GM20431 (cell line): Measurements from ENCODE around the gene LRRC9.
"Not testable (repeated sequence)": the region's sequence is repeated elsewhere in the genome, so short reads cannot be mapped to it uniquely, and the experiment has no call there.

Experiments
- in situ Hi-C: fragments of 300-500 bp; cut with MseI, MboI; formaldehyde crosslinking; loops from one replicate; pipeline ENCODE4 v1.15.0; 2020; ENCODE audit warnings: low sequenced_read_pairs; ENCODE audit not compliant: unreplicated experiment

The LRRC9 gene

GRCh38 chr14:60047976-60048375 lies 128.0 kb downstream of the LRRC9 start:
- in situ Hi-C loops, result not testable (repeated sequence)

GRCh38 chr14:60051721-60052221 lies 131.8 kb downstream of the LRRC9 start:
- in situ Hi-C loops, result loop anchor here (25.0 kb wide), 1 partner anchor 511 kb away; no protein-coding TSS in a partner anchor

GRCh38 chr14:60058087-60058486 lies 138.1 kb downstream of the LRRC9 start:
- in situ Hi-C loops, result loop anchor here (25.0 kb wide), 1 partner anchor 504 kb away; no protein-coding TSS in a partner anchor

DNA sequence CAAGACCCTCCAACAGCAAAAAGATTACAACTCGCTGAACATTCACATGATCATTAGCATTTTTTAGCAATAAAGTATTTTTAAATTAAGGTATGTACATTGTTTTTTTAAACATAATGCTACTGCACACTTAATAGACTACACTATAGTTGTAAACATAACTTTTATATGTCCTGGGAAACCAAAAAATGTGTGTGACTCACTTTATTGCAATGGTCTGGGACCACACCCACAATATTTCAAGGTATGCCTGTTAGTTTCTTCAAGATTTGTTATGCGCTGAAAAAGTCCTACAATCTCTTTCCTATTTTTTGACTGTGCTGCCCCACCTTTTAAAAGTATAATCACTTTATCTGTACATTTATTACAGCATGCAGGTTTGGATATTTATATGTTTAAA lies 141.4 kb downstream of the LRRC9 start:
- in situ Hi-C loops, result loop anchor here (10.0 to 25.0 kb wide), 2 partner anchors 113 to 501 kb away; no protein-coding TSS in a partner anchor

DNA sequence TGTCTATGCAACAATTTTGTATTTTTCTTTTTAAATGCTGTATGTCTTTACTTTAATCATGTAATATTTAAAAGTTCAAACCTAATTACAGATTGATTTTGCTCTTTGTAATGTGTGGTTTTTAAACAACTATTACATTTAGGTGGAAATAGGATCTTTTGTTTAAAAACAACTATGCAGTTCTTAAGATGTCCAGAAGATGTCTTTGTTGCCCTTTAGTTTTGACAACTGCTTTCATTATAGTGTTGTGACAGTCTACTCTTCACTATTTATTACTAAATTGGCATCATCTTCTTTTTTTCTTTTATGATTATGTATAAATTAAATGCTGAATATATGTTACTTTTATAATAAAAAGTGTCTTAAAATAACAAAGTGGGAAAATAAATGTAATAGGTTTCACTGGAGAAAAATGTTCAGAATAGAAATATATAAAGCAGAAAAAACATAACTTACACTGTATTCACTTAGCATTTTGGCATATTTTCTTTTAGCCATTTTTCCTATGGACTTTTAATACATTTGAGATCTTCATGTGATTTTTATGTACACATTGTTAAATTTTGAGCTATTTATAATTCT lies 144.6 kb downstream of the LRRC9 start:
- in situ Hi-C loops, result loop anchor here (10.0 to 25.0 kb wide), 2 partner anchors 110 to 498 kb away; no protein-coding TSS in a partner anchor

GRCh38 chr14:60067882-60068281 lies 147.9 kb downstream of the LRRC9 start:
- in situ Hi-C loops, result loop anchor here (10.0 to 25.0 kb wide), 2 partner anchors 107 to 494 kb away; no protein-coding TSS in a partner anchor

GRCh38 chr14:60079723-60080122 lies 159.8 kb downstream of the LRRC9 start:
- in situ Hi-C loops, result no loop called here

DNA sequence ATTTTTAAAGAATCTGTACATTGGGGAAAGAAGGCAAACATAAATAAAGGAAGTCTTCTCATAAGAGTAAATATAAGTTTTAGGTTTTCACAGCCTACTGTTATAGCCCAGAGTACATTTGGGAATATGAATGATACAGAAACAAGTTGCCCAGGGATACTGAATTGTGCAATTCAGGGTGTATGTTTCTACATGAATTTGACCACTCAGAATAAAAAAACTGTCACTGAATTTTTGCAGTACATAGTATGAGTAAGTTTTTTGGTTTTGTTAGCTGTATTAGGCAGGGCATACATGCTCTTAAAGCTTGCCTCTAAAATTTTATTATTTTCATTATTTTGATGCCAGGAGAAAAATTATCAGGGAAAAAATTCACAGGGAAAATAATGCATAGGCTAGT lies 165.1 kb downstream of the LRRC9 start:
- in situ Hi-C loops, result no loop called here

- in situ Hi-C loops, result no loop called here
Observed at GRCh38 chr14:60085693-60086092, 165.7 kb downstream of the LRRC9 start.

GRCh38 chr14:60087668-60088067 lies 167.7 kb downstream of the LRRC9 start:
- in situ Hi-C loops, result no loop called here

- in situ Hi-C loops, result no loop called here
Observed at GRCh38 chr14:60089221-60089620, 169.3 kb downstream of the LRRC9 start.

- in situ Hi-C loops, result no loop called here
Observed at GRCh38 chr14:60090864-60091519, 171.0 kb downstream of the LRRC9 start.

DNA sequence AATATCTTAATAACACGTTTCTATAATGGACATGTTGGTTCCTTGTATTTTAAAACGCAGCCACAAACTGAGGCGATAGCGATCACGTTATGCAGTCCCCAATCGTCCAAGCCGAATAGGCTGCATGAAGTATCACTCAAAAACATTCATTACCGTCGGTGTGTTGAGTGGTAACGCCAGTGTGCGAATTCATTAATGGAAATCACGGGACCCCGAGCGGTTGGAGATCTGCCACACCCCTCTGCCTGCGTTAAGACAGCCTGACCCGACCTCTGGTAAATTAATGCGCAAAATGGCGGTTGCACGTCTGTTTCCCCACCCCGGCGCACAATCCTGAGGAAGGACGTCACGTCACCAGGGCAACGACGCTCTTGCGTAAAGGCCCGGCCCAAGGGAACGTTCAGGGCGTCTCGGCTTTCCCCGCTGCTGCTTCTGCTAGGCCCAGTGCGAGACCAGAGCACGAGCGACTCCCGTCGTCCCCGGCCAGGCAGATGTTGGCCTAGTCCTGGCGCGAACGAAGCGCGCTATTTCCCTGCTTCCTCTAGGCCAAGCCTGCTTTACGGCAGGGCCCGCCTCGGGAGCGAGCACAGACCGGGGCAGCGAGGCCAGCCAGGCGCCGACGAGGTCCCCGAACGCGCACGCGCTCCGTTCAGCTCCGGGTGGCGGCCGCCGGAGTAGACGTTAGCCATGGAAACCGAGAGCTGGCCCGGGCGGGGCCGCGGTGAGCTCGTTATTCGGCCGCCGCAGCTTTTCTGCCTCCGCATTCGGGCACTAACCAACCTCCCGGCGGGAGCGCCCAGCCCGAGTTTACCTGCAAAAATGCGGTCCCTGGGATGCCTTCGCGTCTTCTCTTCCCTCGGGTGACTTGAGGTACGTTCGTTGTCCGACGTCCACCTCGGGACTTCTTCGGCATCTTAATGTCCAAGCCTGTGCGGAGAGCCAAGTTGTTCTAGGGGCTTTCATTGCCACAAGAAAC lies 171.9 kb downstream of the LRRC9 start, which contains the start of gene PCNX4:
TSS of gene PCNX4 (plus strand) at position 374 of the 976 bp plus-strand sequence. CDS start 15,716 bp downstream, outside the sequence.
- in situ Hi-C loops, result no loop called here

GRCh38 chr14:60092526-60092920 lies 172.6 kb downstream of the LRRC9 start:
- in situ Hi-C loops, result no loop called here

GRCh38 chr14:60093080-60093479 lies 173.1 kb downstream of the LRRC9 start:
- in situ Hi-C loops, result no loop called here

GRCh38 chr14:60093606-60094005 lies 173.7 kb downstream of the LRRC9 start:
- in situ Hi-C loops, result no loop called here

DNA sequence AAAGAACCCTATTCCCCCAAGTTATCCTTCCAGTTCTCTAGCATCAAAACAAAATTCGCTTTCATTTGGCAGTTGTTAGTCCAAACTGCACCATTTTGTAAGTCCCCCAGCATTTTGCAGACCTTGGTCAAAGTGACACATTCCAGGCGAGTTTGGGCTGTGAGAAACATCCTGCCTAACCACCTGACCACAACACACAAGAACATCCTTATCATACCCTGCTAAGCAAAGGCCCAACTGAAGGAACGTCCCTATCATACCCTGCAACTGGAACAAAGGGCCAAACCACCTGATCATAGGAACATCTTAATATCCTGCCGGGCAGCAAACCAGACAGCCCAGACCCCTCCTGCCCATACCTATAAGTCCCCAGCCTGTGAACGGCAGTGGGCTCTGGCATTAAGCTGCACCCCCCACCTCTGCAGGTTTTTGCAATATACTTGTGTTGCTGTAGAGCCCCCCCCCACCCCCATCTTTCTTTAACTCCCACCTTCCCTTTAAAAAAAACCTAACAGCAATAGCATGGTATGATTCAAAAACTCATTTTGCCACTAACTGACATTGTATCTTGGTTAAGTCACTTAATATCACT lies 174.5 kb downstream of the LRRC9 start:
- in situ Hi-C loops, result no loop called here

DNA sequence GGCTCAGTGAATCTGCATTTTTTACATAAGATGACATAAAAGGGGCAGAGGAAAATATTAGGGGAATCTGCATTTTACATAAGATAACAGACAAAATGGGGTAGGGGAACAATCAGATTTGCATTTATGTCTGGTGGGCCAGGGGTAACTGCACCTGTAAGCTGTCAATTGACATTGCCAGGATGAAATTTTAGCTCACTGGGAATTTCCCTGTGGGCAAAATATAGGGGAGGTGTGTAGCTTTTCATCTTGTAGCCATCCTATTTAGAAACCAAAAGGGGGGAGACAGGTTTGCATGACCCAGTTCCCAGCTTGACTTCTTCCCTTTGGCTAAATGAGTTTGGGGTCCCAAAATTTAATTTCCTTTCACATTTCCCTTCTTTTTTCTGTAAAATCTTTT lies 175.3 kb downstream of the LRRC9 start:
- in situ Hi-C loops, result no loop called here

DNA sequence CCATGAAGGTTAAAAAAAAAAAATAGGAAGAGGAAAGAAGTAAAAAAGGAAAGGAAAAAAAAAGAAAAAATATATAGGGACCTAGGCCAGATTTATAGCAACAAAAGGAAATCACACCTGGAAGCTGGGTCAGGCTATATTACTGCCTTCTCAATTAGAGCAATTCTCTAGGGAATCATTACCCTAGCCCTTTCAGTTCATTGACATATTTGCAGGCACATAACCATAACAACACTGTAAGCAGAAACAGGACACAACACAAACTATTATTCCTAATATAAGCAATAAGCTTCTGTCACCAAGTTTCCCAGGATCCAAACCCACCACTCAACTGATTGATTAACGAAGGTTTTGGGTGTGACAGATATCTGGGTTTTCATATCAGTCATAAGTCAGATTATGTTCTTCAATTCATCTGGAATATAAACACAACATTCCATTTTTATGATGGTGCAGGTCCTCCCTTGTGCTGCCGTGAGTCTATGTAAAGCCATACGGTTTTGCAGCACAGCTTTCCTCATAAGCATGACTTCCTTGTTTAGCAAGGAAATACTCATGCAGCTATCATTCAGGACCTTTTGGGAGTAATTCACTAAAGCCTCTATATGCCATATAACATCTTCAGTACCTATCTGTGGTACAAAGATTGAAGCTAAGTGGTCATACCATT lies 176.0 kb downstream of the LRRC9 start:
- in situ Hi-C loops, result no loop called here
